Measurements from ENCODE around the gene EBF3.

EBF3 gene

DNA sequence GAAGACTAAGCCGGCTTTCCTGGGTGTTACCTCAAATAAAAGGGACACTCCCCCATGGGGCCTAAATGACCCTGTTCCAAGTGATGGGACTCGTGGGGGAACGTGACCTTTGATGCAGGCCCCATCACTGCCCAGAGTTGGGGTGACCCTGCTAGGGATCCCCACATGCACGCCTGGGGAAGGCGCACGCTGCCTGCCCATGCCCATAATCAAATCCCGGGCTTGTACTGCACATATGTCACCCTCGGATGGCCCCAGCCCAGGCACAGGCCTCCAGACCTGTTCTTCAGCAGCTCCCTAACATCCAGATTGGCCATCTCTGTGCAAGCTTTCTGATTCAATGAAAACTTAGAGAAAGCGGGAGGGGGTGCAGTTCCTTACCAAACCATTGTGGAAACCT, 14.7 kb downstream of the EBF3 start:
- no peak for DNase-seq (ENCODE audit: low read depth, low spot score)
- Histone ChIP-seq H3K9me3 (ENCODE audit: insufficient read depth, low read length) (no peaks in the 10 kb centered on the region), H3K9ac (ENCODE audit: insufficient read length, low read depth) (no peak overlapping the region), H3K27me3 (ENCODE audit: insufficient read depth, insufficient read length) (peaks cover 15% of the 10 kb centered on the region), H3K36me3 (ENCODE audit: insufficient read depth, insufficient read length, low read length) (no peaks in the 10 kb centered on the region), H3K4me3 (ENCODE audit: insufficient read length, low read depth) (no peak overlapping the region), H3K4me1 (ENCODE audit: insufficient read depth, insufficient read length) (peaks cover 3% of the 10 kb centered on the region)
- no peak for TF ChIP-seq SUZ12 (IDR thresholded peaks at IDR 0.05; ENCODE audit: extremely low read depth, insufficient read depth, insufficient read length)
- no peak for TF ChIP-seq ZNF274 (IDR thresholded peaks at IDR 0.05; ENCODE audit: low read depth, low read length)
- no peak for TF ChIP-seq YY1 (IDR thresholded peaks at IDR 0.05; ENCODE audit: insufficient read depth, insufficient read length)

GRCh38 chr10:129946859-129947258, 17.2 kb downstream of the EBF3 start:
- Histone ChIP-seq H3K36me3 (ENCODE audit: insufficient read depth, insufficient read length, low read length) (no peaks in the 10 kb centered on the region), H3K9me3 (ENCODE audit: insufficient read depth, low read length) (no peaks in the 10 kb centered on the region), H3K27me3 (ENCODE audit: insufficient read depth, insufficient read length) (peaks cover 12% of the 10 kb centered on the region), H3K4me1 (ENCODE audit: insufficient read depth, insufficient read length) (peaks cover 6% of the 10 kb centered on the region), H3K4me3 (ENCODE audit: insufficient read length, low read depth) (no peak overlapping the region), H3K9ac (ENCODE audit: insufficient read length, low read depth) (no peak overlapping the region)
- DNase-seq (ENCODE audit: low read depth, low spot score): no peak
- no peak for TF ChIP-seq ZNF274 (IDR thresholded peaks at IDR 0.05; ENCODE audit: low read depth, low read length)

- no peak for DNase-seq (ENCODE audit: low read depth, low spot score)
- no peak for TF ChIP-seq YY1 (IDR thresholded peaks at IDR 0.05; ENCODE audit: insufficient read depth, insufficient read length)
- no peak for TF ChIP-seq ZNF274 (IDR thresholded peaks at IDR 0.05; ENCODE audit: low read depth, low read length)
- TF ChIP-seq SUZ12 (IDR thresholded peaks at IDR 0.05; ENCODE audit: extremely low read depth, insufficient read depth, insufficient read length): no peak
Observed at GRCh38 chr10:129945941-129946760, 17.9 kb downstream of the EBF3 start.

GRCh38 chr10:129945526-129945925, 18.5 kb downstream of the EBF3 start:
- no peak for TF ChIP-seq ZNF274 (IDR thresholded peaks at IDR 0.05; ENCODE audit: low read depth, low read length)
- Histone ChIP-seq H3K4me3 (ENCODE audit: insufficient read length, low read depth) (no peak overlapping the region), H3K9me3 (ENCODE audit: insufficient read depth, low read length) (no peaks in the 10 kb centered on the region), H3K27me3 (ENCODE audit: insufficient read depth, insufficient read length) (peaks cover 3% of the 10 kb centered on the region), H3K9ac (ENCODE audit: insufficient read length, low read depth) (no peak overlapping the region), H3K4me1 (ENCODE audit: insufficient read depth, insufficient read length) (peaks cover 6% of the 10 kb centered on the region), H3K36me3 (ENCODE audit: insufficient read depth, insufficient read length, low read length) (no peaks in the 10 kb centered on the region)
- no peak for DNase-seq (ENCODE audit: low read depth, low spot score)

More at GRCh38 chr10:129945941-129946760, 17.9 kb downstream of the EBF3 start:
- H3K9ac ChIP-seq (ENCODE audit: insufficient read length, low read depth): no peak overlapping the region
- H3K4me1 ChIP-seq (ENCODE audit: insufficient read depth, insufficient read length): peaks cover 6% of the 10 kb centered on the region
- H3K4me3 ChIP-seq (ENCODE audit: insufficient read length, low read depth): no peak overlapping the region
- H3K36me3 ChIP-seq (ENCODE audit: insufficient read depth, insufficient read length, low read length): no peaks in the 10 kb centered on the region
- H3K9me3 ChIP-seq (ENCODE audit: insufficient read depth, low read length): no peaks in the 10 kb centered on the region
- peaks cover 10% of the 10 kb centered on the region for H3K27me3 ChIP-seq (ENCODE audit: insufficient read depth, insufficient read length)

DNA sequence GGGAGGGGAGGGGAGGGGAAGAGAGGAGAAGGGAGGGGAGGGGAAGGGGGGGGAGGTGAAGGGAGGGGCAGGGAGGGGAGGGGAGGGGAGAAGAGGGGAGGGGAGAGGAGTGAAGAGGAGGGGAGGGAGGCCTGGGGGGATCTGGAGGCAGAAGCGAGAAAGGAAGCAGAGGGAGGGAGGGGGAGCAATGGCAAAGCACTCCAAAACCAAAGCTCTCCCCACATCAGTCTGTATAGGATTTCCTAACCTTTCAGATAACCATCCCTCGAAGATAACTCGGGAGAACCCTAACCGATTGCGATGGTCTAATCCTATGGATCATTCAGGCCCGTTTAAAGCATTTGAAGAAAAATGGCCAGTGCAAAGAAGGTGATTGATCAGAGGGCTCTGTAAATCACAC, 19.0 kb downstream of the EBF3 start:
- H3K36me3 ChIP-seq (ENCODE audit: insufficient read depth, insufficient read length, low read length): no peaks in the 10 kb centered on the region
- H3K4me1 ChIP-seq (ENCODE audit: insufficient read depth, insufficient read length): peaks cover 6% of the 10 kb centered on the region
- no peak overlapping the region for H3K9ac ChIP-seq (ENCODE audit: insufficient read length, low read depth)
- no peaks in the 10 kb centered on the region for H3K9me3 ChIP-seq (ENCODE audit: insufficient read depth, low read length)
- TF ChIP-seq SUZ12 (IDR thresholded peaks at IDR 0.05; ENCODE audit: extremely low read depth, insufficient read depth, insufficient read length): no peak
- TF ChIP-seq YY1 (IDR thresholded peaks at IDR 0.05; ENCODE audit: insufficient read depth, insufficient read length): no peak
- no peak for TF ChIP-seq ZNF274 (IDR thresholded peaks at IDR 0.05; ENCODE audit: low read depth, low read length)
- peaks cover under 1% of the 10 kb centered on the region for H3K27me3 ChIP-seq (ENCODE audit: insufficient read depth, insufficient read length)
- H3K4me3 ChIP-seq (ENCODE audit: insufficient read length, low read depth): no peak overlapping the region
- no peak for DNase-seq (ENCODE audit: low read depth, low spot score)

DNA sequence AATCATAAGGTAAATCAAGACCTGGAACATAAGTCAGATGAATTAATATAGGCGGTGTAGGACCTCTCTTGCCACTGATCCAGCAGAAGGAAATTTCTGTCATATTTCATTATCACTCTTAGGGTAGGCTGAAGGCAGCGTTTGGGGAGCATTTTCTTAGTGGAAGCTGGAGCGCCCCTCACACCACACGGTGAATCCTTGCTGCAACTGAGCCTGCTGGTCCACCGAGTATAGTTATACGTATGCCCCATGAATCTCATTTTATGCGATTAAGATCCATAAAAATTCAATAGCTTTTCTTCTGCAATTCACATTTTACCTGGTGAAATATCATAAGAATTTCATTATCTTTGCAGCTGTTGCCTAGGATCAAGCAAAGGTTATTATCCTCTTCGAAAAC, 19.6 kb downstream of the EBF3 start:
- Histone ChIP-seq H3K9ac (ENCODE audit: insufficient read length, low read depth) (no peak overlapping the region), H3K27me3 (ENCODE audit: insufficient read depth, insufficient read length) (no peaks in the 10 kb centered on the region), H3K4me3 (ENCODE audit: insufficient read length, low read depth) (no peak overlapping the region), H3K36me3 (ENCODE audit: insufficient read depth, insufficient read length, low read length) (no peaks in the 10 kb centered on the region), H3K9me3 (ENCODE audit: insufficient read depth, low read length) (no peaks in the 10 kb centered on the region), H3K4me1 (ENCODE audit: insufficient read depth, insufficient read length) (peaks cover 4% of the 10 kb centered on the region)
- TF ChIP-seq ZNF274 (IDR thresholded peaks at IDR 0.05; ENCODE audit: low read depth, low read length) (no peak), SUZ12 (IDR thresholded peaks at IDR 0.05; ENCODE audit: extremely low read depth, insufficient read depth, insufficient read length) (no peak), YY1 (IDR thresholded peaks at IDR 0.05; ENCODE audit: insufficient read depth, insufficient read length) (no peak)
- no peak for DNase-seq (ENCODE audit: low read depth, low spot score)

GRCh38 chr10:129942936-129943715, 20.9 kb downstream of the EBF3 start:
- no peaks in the 10 kb centered on the region for H3K27me3 ChIP-seq (ENCODE audit: insufficient read depth, insufficient read length)

More at GRCh38 chr10:129942936-129943715, 20.9 kb downstream of the EBF3 start:
- Histone ChIP-seq H3K36me3 (ENCODE audit: insufficient read depth, insufficient read length, low read length) (no peaks in the 10 kb centered on the region), H3K9me3 (ENCODE audit: insufficient read depth, low read length) (no peaks in the 10 kb centered on the region), H3K9ac (ENCODE audit: insufficient read length, low read depth) (no peak overlapping the region), H3K4me1 (ENCODE audit: insufficient read depth, insufficient read length) (peaks cover 2% of the 10 kb centered on the region), H3K4me3 (ENCODE audit: insufficient read length, low read depth) (no peak overlapping the region)
- TF ChIP-seq SUZ12 (IDR thresholded peaks at IDR 0.05; ENCODE audit: extremely low read depth, insufficient read depth, insufficient read length) (no peak), YY1 (IDR thresholded peaks at IDR 0.05; ENCODE audit: insufficient read depth, insufficient read length) (no peak), ZNF274 (IDR thresholded peaks at IDR 0.05; ENCODE audit: low read depth, low read length) (no peak)
- DNase-seq (ENCODE audit: low read depth, low spot score): no peak
